ENCODE results near the gene RUFY4. TPM values are rescaled to one million over a fixed set of nuclear protein-coding genes. Genes with fewer than 3 reads are reported as not detected.

The RUFY4 gene
- total and polyA plus RNA-seq, 12 donors, result 0.21 TPM; not detected in 11

DNA sequence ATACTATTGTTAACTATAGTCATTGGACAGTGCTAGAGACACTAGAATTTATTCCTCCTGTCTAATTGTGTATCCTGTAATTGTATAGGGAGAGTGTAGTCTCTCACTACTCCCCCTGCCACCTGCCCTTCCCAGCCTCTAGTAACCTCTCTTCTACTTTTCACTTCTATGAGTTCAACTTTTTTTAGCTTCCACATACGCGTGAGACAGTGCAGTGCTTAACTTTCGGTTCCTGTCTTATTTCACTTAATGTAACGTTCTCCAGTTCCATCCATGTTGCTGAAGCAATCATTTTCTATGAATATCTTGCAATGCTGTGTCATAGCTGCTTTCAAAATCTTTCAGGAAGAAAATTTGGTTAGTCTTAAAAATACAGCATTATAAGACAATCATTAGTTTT is 22.8 kb upstream of the RUFY4 start:
- no peak for TF ChIP-seq CTCF (IDR thresholded peaks at IDR 0.05)
- no peak for DNase-seq
- Histone ChIP-seq H3K36me3 (no peaks in the 10 kb centered on the region), H3K4me1 (peaks cover 0 to 41% (median 0%) of the 10 kb centered on the region in 9 donors), H3K4me3 (no peak overlapping the region), H3K27me3 (peaks cover 0 to 3% (median 0%) of the 10 kb centered on the region in 7 donors), H3K27ac (peak overlapping the region in 1 of 10 donors; percentile 81), H3K9me3 (peaks cover 0 to 21% (median 0%) of the 10 kb centered on the region in 11 donors)
- intact Hi-C loops (cut with DNase I), result no loop called here
- WGBS, 2 donors, result 74 to 89% methylated on average over 4 of the region's 4 CpGs
- peak in 6 of 8 donors; percentile 38 to 67 (median 51) for ATAC-seq

GRCh38 chr2:218047536-218048225 is 21.4 kb upstream of the RUFY4 start:
- H3K27ac ChIP-seq, result peak overlapping the region in 1 of 10 donors; percentile 81
- TF ChIP-seq CTCF (IDR thresholded peaks at IDR 0.05), result no peak
- H3K36me3 ChIP-seq, result no peaks in the 10 kb centered on the region
- H3K4me3 ChIP-seq, result no peak overlapping the region
- peaks cover 0 to 21% (median 0%) of the 10 kb centered on the region in 11 donors for H3K9me3 ChIP-seq
- ATAC-seq (peak in 1 of 8 donors; percentile 59), DNase-seq (no peak)
- intact Hi-C loops (cut with DNase I), result no loop called here
- H3K27me3 ChIP-seq, result peaks cover 0 to 3% (median 0%) of the 10 kb centered on the region in 7 donors
- 84 to 89% methylated on average over 8 of the region's 8 CpGs for WGBS, 2 donors
- H3K4me1 ChIP-seq, result peaks cover 0 to 33% (median 0%) of the 10 kb centered on the region in 9 donors

- Histone ChIP-seq H3K27me3 (peaks cover 0 to 18% (median 0%) of the 10 kb centered on the region in 7 donors), H3K27ac (no peak overlapping the region), H3K4me3 (no peak overlapping the region), H3K4me1 (peaks cover 0 to 18% (median 0%) of the 10 kb centered on the region in 9 donors), H3K36me3 (no peaks in the 10 kb centered on the region), H3K9me3 (peaks cover 0 to 21% (median 0%) of the 10 kb centered on the region in 11 donors)
- TF ChIP-seq CTCF (IDR thresholded peaks at IDR 0.05), result no peak
- WGBS, 2 donors, result 81 to 83% methylated on average over 3 of the region's 3 CpGs
- intact Hi-C loops (cut with DNase I), result no loop called here
- DNase-seq (no peak), ATAC-seq (no peak)
These were observed 17.1 kb upstream of the RUFY4 start for GRCh38 chr2:218051903-218052302.

DNA sequence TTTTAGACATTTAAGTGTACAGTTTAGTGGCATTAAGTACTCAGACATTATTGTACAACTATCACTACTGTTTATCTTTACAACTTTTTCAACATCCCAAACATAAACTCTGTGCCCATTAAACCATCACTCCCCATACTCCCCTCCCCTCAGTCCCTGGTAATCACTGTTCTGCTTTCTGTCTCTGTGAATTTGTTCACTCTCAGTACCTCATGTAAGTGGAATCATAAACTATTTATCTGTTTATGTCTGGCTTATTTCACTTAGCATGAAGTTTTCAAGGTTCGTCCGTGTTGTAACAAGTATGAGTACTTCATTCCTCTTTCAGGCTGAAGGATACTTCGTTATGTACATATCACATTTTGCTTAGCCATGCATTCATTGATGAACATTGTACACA is 9.8 kb upstream of the RUFY4 start:
- H3K9me3 ChIP-seq, result no peaks in the 10 kb centered on the region
- 78 to 84% methylated on average over 3 of the region's 3 CpGs for WGBS, 2 donors
- intact Hi-C loops (cut with DNase I), result no loop called here
- DNase-seq (no peak), ATAC-seq (no peak)
- peaks cover 0 to 10% (median 0%) of the 10 kb centered on the region in 9 donors for H3K4me1 ChIP-seq
- no peak overlapping the region for H3K4me3 ChIP-seq
- no peaks in the 10 kb centered on the region for H3K36me3 ChIP-seq
- H3K27me3 ChIP-seq, result peaks cover 0 to 15% (median 0%) of the 10 kb centered on the region in 7 donors
- H3K27ac ChIP-seq, result no peak overlapping the region
- TF ChIP-seq CTCF (IDR thresholded peaks at IDR 0.05), result no peak

All from heart right ventricle (tissue), 16 donors.